ENCODE data around the gene GAB2.
"Not testable (repeated sequence)": the region's sequence is repeated elsewhere in the genome, so short reads cannot be mapped to it uniquely, and the experiment has no call there.

Gene GAB2

GRCh38 chr11:78250099-78250498, 167.5 kb downstream of the GAB2 start:
- no peak for DNase-seq (ENCODE audit: low spot score)

- no peak for DNase-seq (ENCODE audit: low spot score)
Observed at GRCh38 chr11:78248903-78249302, 168.7 kb downstream of the GAB2 start.

GRCh38 chr11:78248191-78248590, 169.4 kb downstream of the GAB2 start:
- DNase-seq (ENCODE audit: low spot score) = no peak

GRCh38 chr11:78244546-78245255, 172.9 kb downstream of the GAB2 start:
- DNase-seq (ENCODE audit: low spot score) = no peak

- no peak for DNase-seq (ENCODE audit: low spot score)
Observed at GRCh38 chr11:78244080-78244479, 173.5 kb downstream of the GAB2 start.

GRCh38 chr11:78241475-78241874, 176.1 kb downstream of the GAB2 start:
- DNase-seq (ENCODE audit: low spot score) = no peak

- DNase-seq (ENCODE audit: low spot score) = no peak
Observed at GRCh38 chr11:78239781-78240180, 177.8 kb downstream of the GAB2 start.

- no peak for DNase-seq (ENCODE audit: low spot score)
Observed at GRCh38 chr11:78237293-78238046, 180.2 kb downstream of the GAB2 start.

- DNase-seq (ENCODE audit: low spot score) = no peak
Observed at GRCh38 chr11:78234006-78234405, 183.6 kb downstream of the GAB2 start.

GRCh38 chr11:78233046-78233445, 184.6 kb downstream of the GAB2 start:
- DNase-seq (ENCODE audit: low spot score) = not testable (repeated sequence)

GRCh38 chr11:78231962-78232501, 185.6 kb downstream of the GAB2 start:
- no peak for DNase-seq (ENCODE audit: low spot score)

GRCh38 chr11:78230161-78230877, 187.3 kb downstream of the GAB2 start:
- DNase-seq (ENCODE audit: low spot score) = no peak

GRCh38 chr11:78229106-78229505, 188.5 kb downstream of the GAB2 start:
- no peak for DNase-seq (ENCODE audit: low spot score)

- no peak for DNase-seq (ENCODE audit: low spot score)
Observed at GRCh38 chr11:78228467-78228866, 189.2 kb downstream of the GAB2 start.

- DNase-seq (ENCODE audit: low spot score) = no peak
Observed at GRCh38 chr11:78227921-78228320, 189.7 kb downstream of the GAB2 start.

GRCh38 chr11:78226684-78227680, 190.6 kb downstream of the GAB2 start:
- DNase-seq (ENCODE audit: low spot score) = no peak

GRCh38 chr11:78224906-78225420, 192.7 kb downstream of the GAB2 start:
- DNase-seq (ENCODE audit: low spot score) = no peak

GRCh38 chr11:78224506-78224905, 193.1 kb downstream of the GAB2 start:
- DNase-seq (ENCODE audit: low spot score) = no peak

GRCh38 chr11:78223320-78223954, 194.2 kb downstream of the GAB2 start:
- DNase-seq (ENCODE audit: low spot score) = no peak

GRCh38 chr11:78222726-78223125, 194.9 kb downstream of the GAB2 start:
- not testable (repeated sequence) for DNase-seq (ENCODE audit: low spot score)
